HG03025 (cell line): ENCODE results near the gene MRPL50.

ENCODE experiments used
- ATAC-seq: cut with Tn5 transposase; IDR thresholded peaks from one replicate; pipeline ENCODE4 v1.9.1; 2021; ENCODE audit warnings: mild to moderate bottlenecking, moderate library complexity; ENCODE audit not compliant: unreplicated experiment, low FRiP score

Gene MRPL50

GRCh38 chr9:101398068-101398929 lies at the start of gene MRPL50, which contains the start of gene ZNF189:
Gene MRPL50 (minus strand): TSS chr9:101398618. CDS start chr9:101398592, 26 bp downstream.
Gene ZNF189 (plus strand): TSS chr9:101398851. CDS start chr9:101399157, 306 bp downstream.
- peak; percentile 99 for ATAC-seq

GRCh38 chr9:101446732-101447131 lies 48.3 kb upstream of the MRPL50 start:
- no peak for ATAC-seq

GRCh38 chr9:101445353-101446029 lies 47.1 kb upstream of the MRPL50 start:
- no peak for ATAC-seq

- no peak for ATAC-seq
Observed at GRCh38 chr9:101443364-101443771, 45.0 kb upstream of the MRPL50 start.

GRCh38 chr9:101442736-101443135 lies 44.3 kb upstream of the MRPL50 start:
- no peak for ATAC-seq

- no peak for ATAC-seq
Observed at GRCh38 chr9:101442318-101442717, 43.9 kb upstream of the MRPL50 start.

GRCh38 chr9:101440714-101441230 lies 42.4 kb upstream of the MRPL50 start:
- ATAC-seq = no peak

GRCh38 chr9:101438523-101438922 lies 40.1 kb upstream of the MRPL50 start:
- ATAC-seq = no peak

GRCh38 chr9:101437806-101438232 lies 39.4 kb upstream of the MRPL50 start:
- ATAC-seq = no peak

- no peak for ATAC-seq
Observed at GRCh38 chr9:101435601-101436079, 37.2 kb upstream of the MRPL50 start, which contains the start of gene ALDOB. Gene ALDOB (minus strand): TSS chr9:101435774. CDS start chr9:101430887, 4,887 bp downstream.

GRCh38 chr9:101434998-101435397 lies 36.6 kb upstream of the MRPL50 start:
- no peak for ATAC-seq

GRCh38 chr9:101433229-101433628 lies 34.8 kb upstream of the MRPL50 start:
- no peak for ATAC-seq

GRCh38 chr9:101432740-101433139 lies 34.3 kb upstream of the MRPL50 start:
- ATAC-seq = no peak

GRCh38 chr9:101432171-101432570 lies 33.8 kb upstream of the MRPL50 start:
- no peak for ATAC-seq

- no peak for ATAC-seq
Observed at GRCh38 chr9:101429736-101430135, 31.3 kb upstream of the MRPL50 start.

GRCh38 chr9:101428909-101429308 lies 30.5 kb upstream of the MRPL50 start:
- no peak for ATAC-seq

- peak; percentile 60 for ATAC-seq
Observed at GRCh38 chr9:101427957-101428655, 29.7 kb upstream of the MRPL50 start.

GRCh38 chr9:101427358-101427757 lies 28.9 kb upstream of the MRPL50 start:
- no peak for ATAC-seq

- no peak for ATAC-seq
Observed at GRCh38 chr9:101421653-101422065, 23.2 kb upstream of the MRPL50 start.

- no peak for ATAC-seq
Observed at GRCh38 chr9:101419863-101420262, 21.4 kb upstream of the MRPL50 start.
